A673 (cell line): ENCODE results near the gene NOS3. TPM values are rescaled to one million over a fixed set of nuclear protein-coding genes. Genes with fewer than 3 reads are reported as not detected.

Experiments
- BruUV-seq: library from RNA; stranded (reverse); fragments of 400-500 nt; replicated peaks from 2 replicates; lab custom pipeline; 2021; lab: Mats Ljungman, UMichigan
- CTCF ChIA-PET: fragments of 300-600 bp; sonication (Branson Sonifier 250); formaldehyde crosslinking; loops from one replicate; lab custom pipeline; 2022; ENCODE audit warnings: antibody characterized with exemption; lab: Charles Lee
- POLR2A ChIA-PET: fragments of 300-600 bp; sonication (Branson Sonifier 250); formaldehyde crosslinking; loops from one replicate; lab custom pipeline; 2022; ENCODE audit warnings: antibody characterized with exemption; ENCODE audit not compliant: low non-redundant PET; lab: Charles Lee
- DNase-seq: peaks from one replicate; pipeline ENCODE4 v3.0.0-alpha.2; 2015; ENCODE audit warnings: low spot score
- H3K27ac ChIP-seq: fragments of 200-600 bp; sonication (generic); 2 replicates; pipeline ENCODE4 v1.5.1; 2016; ENCODE audit warnings: mixed run types, low read depth, mild to moderate bottlenecking, mixed read lengths, antibody characterized with exemption, low read length; ENCODE audit not compliant: poor library complexity, severe bottlenecking
- H3K27me3 ChIP-seq: fragments of 200-600 bp; sonication (generic); replicated peaks from 2 replicates; pipeline ENCODE4 v1.6.1; 2017; ENCODE audit warnings: mixed run types, low read depth, mild to moderate bottlenecking, mixed read lengths, antibody characterized with exemption, low read length; ENCODE audit not compliant: insufficient read depth, poor library complexity
- H3K36me3 ChIP-seq: fragments of 200-600 bp; sonication (generic); 2 replicates; pipeline ENCODE4 v1.6.1; 2016; ENCODE audit warnings: mixed run types, mild to moderate bottlenecking, mixed read lengths, antibody characterized with exemption, low read length; ENCODE audit not compliant: insufficient read depth, poor library complexity, severe bottlenecking
- H3K4me1 ChIP-seq: fragments of 200-600 bp; sonication (generic); 2 replicates; pipeline ENCODE4 v1.6.1; 2017; ENCODE audit warnings: mixed run types, mild to moderate bottlenecking, mixed read lengths, antibody characterized with exemption, low read length; ENCODE audit not compliant: insufficient read depth, poor library complexity, severe bottlenecking
- H3K4me3 ChIP-seq: fragments of 200-600 bp; sonication (generic); 2 replicates; pipeline ENCODE4 v1.5.1; 2016; ENCODE audit warnings: low read depth, mixed run types, mild to moderate bottlenecking, mixed read lengths, low read length; ENCODE audit not compliant: poor library complexity, severe bottlenecking
- H3K9me3 ChIP-seq: fragments of 200-600 bp; sonication (generic); 2 replicates; pipeline ENCODE4 v1.6.1; 2016; ENCODE audit warnings: mixed run types, low read depth, mild to moderate bottlenecking, mixed read lengths, antibody characterized with exemption, low read length; ENCODE audit not compliant: poor library complexity, severe bottlenecking
- EZH2 ChIP-seq: fragments of 200-600 bp; sonication (generic); IDR thresholded peaks from 2 replicates; pipeline ENCODE4 v1.6.1; 2017; ENCODE audit warnings: borderline replicate concordance, low read depth, mild to moderate bottlenecking, mixed read lengths, antibody characterized with exemption, low read length; ENCODE audit not compliant: poor library complexity, severe bottlenecking
- intact Hi-C: fragments of 100-400 bp; cut with micrococcal nuclease; formaldehyde crosslinking; loops from one replicate; pipeline ENCODE4 v1.10.0; 2022; ENCODE audit not compliant: unreplicated experiment
- total RNA-seq: library from RNA; stranded (reverse); gene quantifications from 2 replicates; pipeline ENCODE4 v1.2.3, GENCODE V29; 2021
- TF ChIP-seq, protein P1 (sequence below): fragments of 300-800, 200-600 bp; sonication (generic); conservative IDR thresholded peaks from 2 replicates; pipeline ENCODE4 v1.5.1; 2017; ENCODE audit warnings: low read depth, mild to moderate bottlenecking, antibody characterized with exemption, low read length, moderate library complexity, mixed read lengths

NOS3 gene
- total RNA-seq, 1 experiment from 2014 or later, result 0.75 TPM

DNA sequence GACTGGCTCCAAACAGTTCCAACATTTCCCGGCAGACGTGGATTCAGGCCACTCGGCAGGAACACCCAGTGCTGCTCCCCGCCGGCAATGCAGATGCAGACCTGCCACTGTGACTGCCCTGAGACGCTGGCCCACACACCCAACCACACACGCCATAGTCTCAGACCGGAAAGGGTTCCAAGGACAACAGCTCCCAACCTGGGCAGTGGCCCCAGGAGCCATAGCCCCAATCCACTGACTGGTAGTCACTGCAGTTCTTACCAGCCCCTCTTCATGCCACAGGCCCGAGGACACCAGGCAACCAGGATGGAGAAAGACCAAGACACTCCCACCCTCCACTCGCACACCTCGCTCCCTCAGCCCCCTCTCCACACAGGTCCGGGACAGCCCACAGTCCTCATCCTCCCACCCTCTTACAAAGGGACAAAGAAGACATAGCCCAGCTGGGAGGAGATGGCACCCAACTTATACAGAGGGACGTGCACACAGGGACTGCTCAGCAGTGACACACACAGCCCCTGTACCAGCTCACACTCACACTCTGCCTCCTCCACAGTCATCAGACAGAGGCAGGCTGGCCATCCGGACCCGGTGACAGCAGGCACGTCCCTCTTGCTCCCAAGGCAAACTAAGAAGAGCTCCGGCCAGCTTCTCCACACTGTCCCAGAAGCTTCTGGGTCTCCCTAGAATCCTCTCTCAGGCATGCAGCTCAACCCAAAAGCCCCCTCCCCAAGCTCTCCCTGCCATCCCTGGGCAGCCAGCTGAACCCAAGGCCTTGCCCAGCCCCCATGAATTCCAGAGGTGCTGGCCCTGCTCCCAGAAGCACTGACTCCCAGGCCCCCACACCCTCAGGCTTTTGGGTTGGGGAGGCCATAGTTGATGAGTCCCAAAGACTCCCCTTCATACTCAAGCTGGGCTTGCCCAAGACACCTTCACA lies 37.5 kb upstream of the NOS3 start:
- POLR2A ChIA-PET, result no interaction called here
- no TSS peak for BruUV-seq
- no peak for DNase-seq

DNA sequence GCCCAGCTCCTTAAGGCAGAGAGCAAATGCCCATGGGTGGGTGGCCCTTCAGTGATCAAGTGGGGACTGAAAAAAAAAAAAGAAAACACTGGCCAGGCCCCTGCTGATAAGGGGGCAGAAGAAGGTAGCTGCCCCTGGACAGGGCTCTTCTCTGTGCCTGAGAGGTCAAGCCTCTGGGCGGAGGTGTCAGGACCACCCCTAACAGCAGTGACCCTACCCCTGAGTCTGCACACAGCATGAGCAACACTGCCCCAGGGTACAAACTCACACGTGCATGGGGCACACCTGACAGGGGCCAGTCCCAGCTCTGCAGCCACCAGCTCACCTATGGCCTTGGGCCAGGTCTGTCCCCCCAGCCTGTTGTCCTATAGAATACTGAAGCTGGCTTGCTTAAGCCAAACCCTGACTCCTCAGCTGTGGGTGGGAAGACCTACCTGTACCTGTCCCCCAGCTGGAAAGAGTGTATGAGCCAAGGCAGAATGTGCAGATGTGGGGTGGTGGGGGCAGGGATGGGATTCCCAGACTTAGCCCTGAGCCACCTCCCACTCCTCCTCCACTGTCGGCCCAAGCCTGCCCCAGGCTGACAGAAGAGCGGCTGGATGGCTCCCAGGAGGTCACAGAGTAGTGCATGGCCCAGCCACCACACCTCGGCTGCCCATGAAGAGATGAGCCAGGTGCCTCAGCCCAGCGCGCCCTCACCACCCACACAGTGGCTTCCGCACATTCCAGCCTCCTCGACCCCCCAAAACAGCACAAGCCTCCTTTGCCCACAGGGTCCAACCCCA lies 36.4 kb upstream of the NOS3 start:
- no peaks in the 10 kb centered on the region for H3K36me3 ChIP-seq
- TF ChIP-seq EZH2, result no peak
- TF ChIP-seq, protein P1, sequence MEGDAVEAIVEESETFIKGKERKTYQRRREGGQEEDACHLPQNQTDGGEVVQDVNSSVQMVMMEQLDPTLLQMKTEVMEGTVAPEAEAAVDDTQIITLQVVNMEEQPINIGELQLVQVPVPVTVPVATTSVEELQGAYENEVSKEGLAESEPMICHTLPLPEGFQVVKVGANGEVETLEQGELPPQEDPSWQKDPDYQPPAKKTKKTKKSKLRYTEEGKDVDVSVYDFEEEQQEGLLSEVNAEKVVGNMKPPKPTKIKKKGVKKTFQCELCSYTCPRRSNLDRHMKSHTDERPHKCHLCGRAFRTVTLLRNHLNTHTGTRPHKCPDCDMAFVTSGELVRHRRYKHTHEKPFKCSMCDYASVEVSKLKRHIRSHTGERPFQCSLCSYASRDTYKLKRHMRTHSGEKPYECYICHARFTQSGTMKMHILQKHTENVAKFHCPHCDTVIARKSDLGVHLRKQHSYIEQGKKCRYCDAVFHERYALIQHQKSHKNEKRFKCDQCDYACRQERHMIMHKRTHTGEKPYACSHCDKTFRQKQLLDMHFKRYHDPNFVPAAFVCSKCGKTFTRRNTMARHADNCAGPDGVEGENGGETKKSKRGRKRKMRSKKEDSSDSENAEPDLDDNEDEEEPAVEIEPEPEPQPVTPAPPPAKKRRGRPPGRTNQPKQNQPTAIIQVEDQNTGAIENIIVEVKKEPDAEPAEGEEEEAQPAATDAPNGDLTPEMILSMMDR, result no peak
- no peaks in the 10 kb centered on the region for H3K9me3 ChIP-seq
- H3K4me1 ChIP-seq, result no peaks in the 10 kb centered on the region
- H3K27ac ChIP-seq, result no peak overlapping the region
- peaks cover 14% of the 10 kb centered on the region for H3K27me3 ChIP-seq
- ChIA-PET CTCF (no interaction called here), POLR2A (no interaction called here)
- DNase-seq, result no peak
- intact Hi-C loops, result no loop called here
- no TSS peak for BruUV-seq
- H3K4me3 ChIP-seq, result no peak overlapping the region

More for the DNA sequence above, 37.5 kb upstream of the NOS3 start:
- H3K9me3 ChIP-seq, result no peaks in the 10 kb centered on the region
- H3K4me3 ChIP-seq, result no peak overlapping the region
- no peak for TF ChIP-seq EZH2
- TF ChIP-seq, protein P1, result no peak
- no peaks in the 10 kb centered on the region for H3K4me1 ChIP-seq
- H3K27me3 ChIP-seq, result peaks cover 9% of the 10 kb centered on the region
- intact Hi-C loops, result no loop called here
- CTCF ChIA-PET, result no interaction called here
- H3K36me3 ChIP-seq, result no peaks in the 10 kb centered on the region
- no peak overlapping the region for H3K27ac ChIP-seq

DNA sequence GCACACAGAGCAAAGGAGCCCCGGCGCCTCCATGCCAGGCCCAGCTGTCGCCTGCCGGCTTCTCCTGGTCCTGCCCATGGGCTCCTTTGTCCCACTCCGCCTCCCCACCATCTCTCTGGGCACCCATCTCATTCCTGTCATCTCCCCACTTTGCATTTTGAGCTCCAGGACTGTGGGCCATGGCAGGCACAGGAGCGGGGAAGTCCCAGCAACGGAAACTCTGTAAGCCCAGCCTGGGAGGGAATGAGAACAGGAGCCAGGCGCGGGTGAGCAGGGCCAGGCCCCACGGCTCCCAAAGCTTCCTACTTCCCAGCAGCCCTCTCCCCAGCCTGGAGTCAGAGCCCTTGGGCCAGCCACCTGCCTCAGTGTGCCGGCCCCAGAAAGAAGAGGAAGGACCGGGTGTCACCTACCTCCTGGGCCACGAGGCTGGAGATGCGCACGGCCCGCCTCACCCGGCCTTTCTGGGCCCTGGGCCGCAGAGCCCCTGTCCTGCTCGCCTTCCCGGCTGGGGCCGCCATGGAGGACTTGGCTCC lies 35.8 kb upstream of the NOS3 start:
- BruUV-seq, result no TSS peak
- no peak overlapping the region for H3K27ac ChIP-seq
- H3K36me3 ChIP-seq, result no peaks in the 10 kb centered on the region
- H3K4me3 ChIP-seq, result no peak overlapping the region
- H3K9me3 ChIP-seq, result no peaks in the 10 kb centered on the region
- intact Hi-C loops, result no loop called here
- no peak for TF ChIP-seq EZH2
- TF ChIP-seq, protein P1, result no peak
- ChIA-PET POLR2A (no interaction called here), CTCF (no interaction called here)
- H3K4me1 ChIP-seq, result no peaks in the 10 kb centered on the region
- H3K27me3 ChIP-seq, result peaks cover 14% of the 10 kb centered on the region
- DNase-seq, result no peak
